Stomach (tissue), 9 donors: ENCODE results near the gene ACSF3. TPM values are rescaled to one million over a fixed set of nuclear protein-coding genes. Genes with fewer than 3 reads are reported as not detected.

ENCODE experiments used
- DNase-seq, 2 donors: peaks; one replicate each; pipeline versions ENCODE4 v3.0.0 to v3.0.0-alpha.2; 2013 to 2019
- H3K27ac ChIP-seq, 5 donors: fragments of 200-600 bp in 4 of 5; sonication (generic) in 4 of 5; one replicate each; pipeline ENCODE4 v1.5.1; 2013 to 2019; ENCODE audit warnings: mild to moderate bottlenecking in 1 of 5, moderate library complexity in 1 of 5
- H3K27me3 ChIP-seq, 3 donors: fragments of 200-600 bp; sonication (generic); one replicate each; pipeline ENCODE4 v1.5.1; 2017 to 2019; ENCODE audit warnings: mixed run types in 1 of 3
- H3K36me3 ChIP-seq, 4 donors: fragments of 200-600 bp; sonication (generic); 1 replicate in 3 of 4; 2 replicates in 1 of 4; pipeline ENCODE4 v1.5.1; 2016 to 2019
- H3K4me1 ChIP-seq, 4 donors: fragments of 200-600 bp; sonication (generic); one replicate each; pipeline ENCODE4 v1.5.1; 2016 to 2019
- H3K4me3 ChIP-seq, 4 donors: fragments of 200-600 bp; sonication (generic) in 3 of 4; one replicate each; pipeline ENCODE4 v1.5.1; 2016 to 2019; ENCODE audit warnings: mild to moderate bottlenecking in 1 of 4
- H3K9me3 ChIP-seq, 4 donors: fragments of 200-600 bp; sonication (generic); one replicate each; pipeline ENCODE4 v1.5.1; 2016 to 2019
- CTCF ChIP-seq, 7 experiments: fragments of 450-650 bp in 4 of 7; fragments of 200-600 bp in 3 of 7; sonication (generic) in 3 of 7; IDR thresholded peaks; one replicate each; pipeline ENCODE4 v1.5.1; 2016 to 2019; ENCODE audit warnings: antibody characterized with exemption in 7 of 7, control low read depth in 2 of 7, mild to moderate bottlenecking in 1 of 7
- EP300 ChIP-seq: sonication (generic); formaldehyde crosslinking; IDR thresholded peaks from one replicate; pipeline ENCODE4 v1.6.1; 2017; ENCODE audit warnings: antibody characterized with exemption
- POLR2A ChIP-seq, 4 donors: fragments of 450-650 bp; IDR thresholded peaks; one replicate each; pipeline ENCODE4 v1.6.1; 2016; ENCODE audit warnings: antibody characterized with exemption in 4 of 4, control low read depth in 2 of 4, mild to moderate bottlenecking in 1 of 4, moderate library complexity in 1 of 4
- POLR2AphosphoS5 ChIP-seq, 3 donors: sonication (generic); formaldehyde crosslinking; IDR thresholded peaks; one replicate each; pipeline ENCODE4 v1.6.1; 2016; ENCODE audit warnings: antibody characterized with exemption in 3 of 3
- WGBS, 5 donors: extraction: QIAGEN DNeasy Blood & Tissue Kit in 3 of 5; methylation state at CpG; one replicate each; pipeline versions ENCODE4 v1.1.5 to v1.1.7; 2013 to 2018; 5-methylcytosine and 5-hydroxymethylcytosine counted together
- intact Hi-C: fragments of 100-400 bp; cut with DNase I; formaldehyde crosslinking; loops from one replicate; pipeline ENCODE4 v1.15.1; 2023; ENCODE audit warnings: low total_unique reads
- polyA plus RNA-seq, 3 donors: library from polyadenylated mRNA; stranded (reverse); fragments of 200-250 nt; gene quantifications; one replicate each; pipeline ENCODE4 v1.2.3, GENCODE V29; 2013
- total RNA-seq, 5 donors: library from RNA; depleted of rRNA; stranded (reverse); fragments of >200 nt; gene quantifications; one replicate each; pipeline versions ENCODE4 v1.1.0 to v1.2.3, GENCODE V29; 2014 to 2016
- donor health status: healthy with polysubstance abuse.
- donor health status: Bipolar disorder and iron deficiency.
- donor health status: healthy.

ACSF3 gene
- total and polyA plus RNA-seq, 8 donors: 16.9 to 265 (median 30.7) TPM

- TF ChIP-seq CTCF (IDR thresholded peaks at IDR 0.05) (no peak), POLR2A (IDR thresholded peaks at IDR 0.05) (no peak), POLR2AphosphoS5 (IDR thresholded peaks at IDR 0.05) (no peak), EP300 (no peak)
- WGBS, 5 donors: 65 to 90% (median 75%) methylated on average over 7 to 15 of the region's 15 CpGs
Measured at GRCh38 chr16:89054261-89054661, 39.4 kb upstream of the ACSF3 start.

GRCh38 chr16:89054714-89055113 is 38.9 kb upstream of the ACSF3 start:
- TF ChIP-seq POLR2AphosphoS5 (IDR thresholded peaks at IDR 0.05) (no peak), CTCF (IDR thresholded peaks at IDR 0.05) (no peak), POLR2A (IDR thresholded peaks at IDR 0.05) (no peak), EP300 (no peak)
- H3K36me3 ChIP-seq: no peaks in the 10 kb centered on the region
- WGBS, 5 donors: 74 to 90% (median 85%) methylated on average over 8 to 11 of the region's 11 CpGs
- intact Hi-C loops: no loop called here
- H3K27ac ChIP-seq: no peak overlapping the region
- H3K4me3 ChIP-seq: no peak overlapping the region
- peaks cover 0 to 26% (median 21%) of the 10 kb centered on the region in 4 donors for H3K4me1 ChIP-seq
- DNase-seq: no peak
- no peaks in the 10 kb centered on the region for H3K9me3 ChIP-seq
- peaks cover 0 to 87% (median 4%) of the 10 kb centered on the region in 3 donors for H3K27me3 ChIP-seq

More at GRCh38 chr16:89054261-89054661, 39.4 kb upstream of the ACSF3 start:
- H3K9me3 ChIP-seq: no peaks in the 10 kb centered on the region
- intact Hi-C loops: no loop called here
- no peak overlapping the region for H3K4me3 ChIP-seq
- peaks cover 0 to 26% (median 21%) of the 10 kb centered on the region in 4 donors for H3K4me1 ChIP-seq
- no peaks in the 10 kb centered on the region for H3K36me3 ChIP-seq
- DNase-seq: no peak
- H3K27ac ChIP-seq: no peak overlapping the region
- peaks cover 0 to 91% (median 4%) of the 10 kb centered on the region in 3 donors for H3K27me3 ChIP-seq

- Histone ChIP-seq H3K4me1 (peaks cover 0 to 26% (median 21%) of the 10 kb centered on the region in 4 donors), H3K9me3 (no peaks in the 10 kb centered on the region), H3K4me3 (no peak overlapping the region), H3K27ac (no peak overlapping the region), H3K27me3 (peaks cover 0 to 81% (median 0%) of the 10 kb centered on the region in 3 donors), H3K36me3 (no peaks in the 10 kb centered on the region)
- 75 to 89% (median 89%) methylated on average over 4 to 15 of the region's 15 CpGs for WGBS, 5 donors
- no peak for DNase-seq
- intact Hi-C loops: no loop called here
- TF ChIP-seq EP300: no peak
- no peak for TF ChIP-seq POLR2A (IDR thresholded peaks at IDR 0.05)
- TF ChIP-seq POLR2AphosphoS5 (IDR thresholded peaks at IDR 0.05): no peak
- TF ChIP-seq CTCF (IDR thresholded peaks at IDR 0.05): no peak
Measured at GRCh38 chr16:89055313-89055712, 38.3 kb upstream of the ACSF3 start.

- 86 to 89% (median 89%) methylated on average over 21 to 25 of the region's 25 CpGs for WGBS, 5 donors
- Histone ChIP-seq H3K4me3 (no peak overlapping the region), H3K9me3 (no peaks in the 10 kb centered on the region), H3K27me3 (peaks cover 0 to 74% (median 0%) of the 10 kb centered on the region in 3 donors), H3K4me1 (peaks cover 0 to 24% (median 20%) of the 10 kb centered on the region in 4 donors), H3K27ac (no peak overlapping the region), H3K36me3 (no peaks in the 10 kb centered on the region)
- TF ChIP-seq EP300 (no peak), CTCF (IDR thresholded peaks at IDR 0.05) (no peak), POLR2AphosphoS5 (IDR thresholded peaks at IDR 0.05) (no peak), POLR2A (IDR thresholded peaks at IDR 0.05) (no peak)
- intact Hi-C loops: no loop called here
- DNase-seq: no peak
Measured at GRCh38 chr16:89055894-89056555, 37.6 kb upstream of the ACSF3 start.
